ENCODE measurements around the gene BTBD2. TPM values are rescaled to one million over a fixed set of nuclear protein-coding genes. Genes with fewer than 3 reads are reported as not detected.

The BTBD2 gene
- total and polyA plus RNA-seq, 2 experiments from 2014 or later, result 23.8 to 130 TPM

DNA sequence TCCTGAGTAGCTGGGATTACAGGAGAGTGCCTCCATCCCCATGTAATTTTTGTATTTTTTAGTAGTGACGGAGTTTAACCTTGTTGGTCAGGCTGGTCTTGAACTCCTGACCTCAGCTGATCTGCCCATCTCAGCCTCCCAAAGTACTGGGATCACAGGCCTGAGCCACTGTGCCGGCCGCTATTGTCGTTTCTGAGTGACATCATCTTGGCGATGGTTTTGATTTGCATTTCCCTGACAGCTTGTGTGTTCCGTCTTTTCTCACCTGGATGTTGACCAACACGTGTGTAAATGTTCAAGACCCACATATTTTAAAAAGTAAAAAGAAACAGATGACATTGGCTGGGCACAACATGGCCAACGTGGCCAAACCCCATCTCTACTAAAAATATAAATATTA, 48.3 kb upstream of the BTBD2 start:
- H3K27me3 ChIP-seq (ENCODE audit: insufficient read depth), result no peaks in the 10 kb centered on the region
- no peaks in the 10 kb centered on the region for H3K9me2 ChIP-seq (ENCODE audit: insufficient read depth)
- no peak for DNase-seq (ENCODE audit: low spot score)
- TF ChIP-seq, protein P1, sequence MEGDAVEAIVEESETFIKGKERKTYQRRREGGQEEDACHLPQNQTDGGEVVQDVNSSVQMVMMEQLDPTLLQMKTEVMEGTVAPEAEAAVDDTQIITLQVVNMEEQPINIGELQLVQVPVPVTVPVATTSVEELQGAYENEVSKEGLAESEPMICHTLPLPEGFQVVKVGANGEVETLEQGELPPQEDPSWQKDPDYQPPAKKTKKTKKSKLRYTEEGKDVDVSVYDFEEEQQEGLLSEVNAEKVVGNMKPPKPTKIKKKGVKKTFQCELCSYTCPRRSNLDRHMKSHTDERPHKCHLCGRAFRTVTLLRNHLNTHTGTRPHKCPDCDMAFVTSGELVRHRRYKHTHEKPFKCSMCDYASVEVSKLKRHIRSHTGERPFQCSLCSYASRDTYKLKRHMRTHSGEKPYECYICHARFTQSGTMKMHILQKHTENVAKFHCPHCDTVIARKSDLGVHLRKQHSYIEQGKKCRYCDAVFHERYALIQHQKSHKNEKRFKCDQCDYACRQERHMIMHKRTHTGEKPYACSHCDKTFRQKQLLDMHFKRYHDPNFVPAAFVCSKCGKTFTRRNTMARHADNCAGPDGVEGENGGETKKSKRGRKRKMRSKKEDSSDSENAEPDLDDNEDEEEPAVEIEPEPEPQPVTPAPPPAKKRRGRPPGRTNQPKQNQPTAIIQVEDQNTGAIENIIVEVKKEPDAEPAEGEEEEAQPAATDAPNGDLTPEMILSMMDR (conservative IDR thresholded peaks at IDR 0.05; ENCODE audit: low read depth in 2 of 2), result no peak
- TF ChIP-seq ETS1 (IDR thresholded peaks at IDR 0.05) (no peak), POLR2AphosphoS5 (IDR thresholded peaks at IDR 0.05; ENCODE audit: low read depth) (no peak), NANOG (IDR thresholded peaks at IDR 0.05; ENCODE audit: borderline replicate concordance) (no peak), ZNF331 (CRISPR knock-in tag; IDR thresholded peaks at IDR 0.05; ENCODE audit: low read depth) (no peak), STAT1 (IDR thresholded peaks at IDR 0.05; ENCODE audit: unreplicated experiment) (no peak), EZH2 (IDR thresholded peaks at IDR 0.05; ENCODE audit: low read depth, unreplicated experiment) (no peak), EZH2phosphoT487 (IDR thresholded peaks at IDR 0.05; ENCODE audit: unreplicated experiment) (no peak), ZNF462 (CRISPR knock-in tag; IDR thresholded peaks at IDR 0.05) (no peak), JUNB (IDR thresholded peaks at IDR 0.05; ENCODE audit: unreplicated experiment) (no peak), CREB1 (CRISPR knock-in tag; IDR thresholded peaks at IDR 0.05; ENCODE audit: low read depth) (no peak), ZNF114 (CRISPR knock-in tag; IDR thresholded peaks at IDR 0.05) (no peak)
- TF ChIP-seq, protein P2, sequence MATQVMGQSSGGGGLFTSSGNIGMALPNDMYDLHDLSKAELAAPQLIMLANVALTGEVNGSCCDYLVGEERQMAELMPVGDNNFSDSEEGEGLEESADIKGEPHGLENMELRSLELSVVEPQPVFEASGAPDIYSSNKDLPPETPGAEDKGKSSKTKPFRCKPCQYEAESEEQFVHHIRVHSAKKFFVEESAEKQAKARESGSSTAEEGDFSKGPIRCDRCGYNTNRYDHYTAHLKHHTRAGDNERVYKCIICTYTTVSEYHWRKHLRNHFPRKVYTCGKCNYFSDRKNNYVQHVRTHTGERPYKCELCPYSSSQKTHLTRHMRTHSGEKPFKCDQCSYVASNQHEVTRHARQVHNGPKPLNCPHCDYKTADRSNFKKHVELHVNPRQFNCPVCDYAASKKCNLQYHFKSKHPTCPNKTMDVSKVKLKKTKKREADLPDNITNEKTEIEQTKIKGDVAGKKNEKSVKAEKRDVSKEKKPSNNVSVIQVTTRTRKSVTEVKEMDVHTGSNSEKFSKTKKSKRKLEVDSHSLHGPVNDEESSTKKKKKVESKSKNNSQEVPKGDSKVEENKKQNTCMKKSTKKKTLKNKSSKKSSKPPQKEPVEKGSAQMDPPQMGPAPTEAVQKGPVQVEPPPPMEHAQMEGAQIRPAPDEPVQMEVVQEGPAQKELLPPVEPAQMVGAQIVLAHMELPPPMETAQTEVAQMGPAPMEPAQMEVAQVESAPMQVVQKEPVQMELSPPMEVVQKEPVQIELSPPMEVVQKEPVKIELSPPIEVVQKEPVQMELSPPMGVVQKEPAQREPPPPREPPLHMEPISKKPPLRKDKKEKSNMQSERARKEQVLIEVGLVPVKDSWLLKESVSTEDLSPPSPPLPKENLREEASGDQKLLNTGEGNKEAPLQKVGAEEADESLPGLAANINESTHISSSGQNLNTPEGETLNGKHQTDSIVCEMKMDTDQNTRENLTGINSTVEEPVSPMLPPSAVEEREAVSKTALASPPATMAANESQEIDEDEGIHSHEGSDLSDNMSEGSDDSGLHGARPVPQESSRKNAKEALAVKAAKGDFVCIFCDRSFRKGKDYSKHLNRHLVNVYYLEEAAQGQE (IDR thresholded peaks at IDR 0.05; ENCODE audit: unreplicated experiment), result no peak
- H3K9me3 Mint-ChIP-seq, result no peaks in the 10 kb centered on the region
- H3F3A ChIP-seq (replicated peaks; ENCODE audit: low read depth), result peaks cover 13% of the 10 kb centered on the region; the same call in 1 of the 2 replicates
- ATAC-seq, result no peak
- H3K4me1 Mint-ChIP-seq, result peaks cover 22% of the 10 kb centered on the region
- H3K27ac Mint-ChIP-seq, result no peak overlapping the region
- H3K27ac ChIP-seq (ENCODE audit: low read depth), result no peak overlapping the region
- H3K4me1 ChIP-seq (ENCODE audit: insufficient read depth), result peaks cover 21% of the 10 kb centered on the region
- 0 out of 3 replicates have a peak overlapping the region, but pooled peaks have one; percentile 9 for H3K4me3 Mint-ChIP-seq
- H3K36me3 Mint-ChIP-seq (ENCODE audit: low read depth), result no peaks in the 10 kb centered on the region; the same call in 2 of the 3 replicates
- no peaks in the 10 kb centered on the region for H3K36me3 ChIP-seq (ENCODE audit: insufficient read depth)
- H3K27me3 Mint-ChIP-seq (ENCODE audit: insufficient read depth, low read depth, poor library complexity), result peaks cover 8% of the 10 kb centered on the region
- no peak overlapping the region for H3K4me2 ChIP-seq
- no peaks in the 10 kb centered on the region for H3K79me2 ChIP-seq (replicated peaks; ENCODE audit: insufficient read depth)
- no peaks in the 10 kb centered on the region for H4K20me1 ChIP-seq (replicated peaks; ENCODE audit: insufficient read depth)
- no peak overlapping the region for H2AFZ ChIP-seq
- H3K4me3 ChIP-seq, result no peak overlapping the region
